Gastrocnemius medialis (tissue), 4 donors: ENCODE results near the gene NSMCE3.

Experiments used
- POLR2A ChIP-seq, 2 donors: fragments of 450-650 bp; IDR thresholded peaks; one replicate each; pipeline ENCODE4 v1.6.1; 2017; ENCODE audit warnings: antibody characterized with exemption in 2 of 2, mild to moderate bottlenecking in 2 of 2, moderate library complexity in 2 of 2
- TF ChIP-seq, protein P1 (sequence below), 5 experiments: fragments of 450-650 bp in 3 of 5; fragments of 200-600 bp in 2 of 5; sonication (generic) in 2 of 5; IDR thresholded peaks in 4 of 5; conservative IDR thresholded peaks in 1 of 5; 1 replicate in 4 of 5; 2 replicates in 1 of 5; pipeline ENCODE4 v1.5.1; 2016 to 2019; ENCODE audit warnings: antibody characterized with exemption in 5 of 5, mild to moderate bottlenecking in 3 of 5, moderate library complexity in 3 of 5

DNA sequence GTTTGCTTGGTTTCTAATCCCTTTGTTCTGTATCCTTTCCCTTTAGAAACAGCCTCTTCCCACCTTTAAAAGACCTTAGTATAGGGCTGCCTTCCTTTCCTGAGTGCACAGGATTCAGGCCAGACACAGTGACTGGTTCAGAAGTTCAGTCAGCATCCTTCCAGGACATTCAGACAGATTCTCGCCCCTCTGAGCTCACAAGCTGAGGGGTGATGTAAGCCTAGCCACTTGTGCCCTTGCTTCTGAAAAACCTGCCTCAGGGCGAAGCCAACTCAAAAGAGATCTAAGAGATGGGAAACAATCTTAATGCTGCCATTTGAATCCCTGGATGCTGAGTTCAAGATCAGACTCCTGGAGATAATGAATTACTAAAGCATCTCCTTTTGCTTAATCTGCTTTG lies 6.7 kb upstream of the NSMCE3 start:
- TF ChIP-seq, protein P1, sequence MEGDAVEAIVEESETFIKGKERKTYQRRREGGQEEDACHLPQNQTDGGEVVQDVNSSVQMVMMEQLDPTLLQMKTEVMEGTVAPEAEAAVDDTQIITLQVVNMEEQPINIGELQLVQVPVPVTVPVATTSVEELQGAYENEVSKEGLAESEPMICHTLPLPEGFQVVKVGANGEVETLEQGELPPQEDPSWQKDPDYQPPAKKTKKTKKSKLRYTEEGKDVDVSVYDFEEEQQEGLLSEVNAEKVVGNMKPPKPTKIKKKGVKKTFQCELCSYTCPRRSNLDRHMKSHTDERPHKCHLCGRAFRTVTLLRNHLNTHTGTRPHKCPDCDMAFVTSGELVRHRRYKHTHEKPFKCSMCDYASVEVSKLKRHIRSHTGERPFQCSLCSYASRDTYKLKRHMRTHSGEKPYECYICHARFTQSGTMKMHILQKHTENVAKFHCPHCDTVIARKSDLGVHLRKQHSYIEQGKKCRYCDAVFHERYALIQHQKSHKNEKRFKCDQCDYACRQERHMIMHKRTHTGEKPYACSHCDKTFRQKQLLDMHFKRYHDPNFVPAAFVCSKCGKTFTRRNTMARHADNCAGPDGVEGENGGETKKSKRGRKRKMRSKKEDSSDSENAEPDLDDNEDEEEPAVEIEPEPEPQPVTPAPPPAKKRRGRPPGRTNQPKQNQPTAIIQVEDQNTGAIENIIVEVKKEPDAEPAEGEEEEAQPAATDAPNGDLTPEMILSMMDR (IDR thresholded peaks at IDR 0.05 in 4 of 5, conservative IDR thresholded peaks at IDR 0.05 in 1 of 5), result no peak
- no peak for TF ChIP-seq POLR2A (IDR thresholded peaks at IDR 0.05)
